Measurements from ENCODE around the gene EFL1.
"Not testable (repeated sequence)": the region's sequence is repeated elsewhere in the genome, so short reads cannot be mapped to it uniquely, and the experiment has no call there.

Gene EFL1

GRCh38 chr15:82275410-82275809 is 12.9 kb upstream of the EFL1 start:
- DNase-seq: no peak

- no peak for DNase-seq
Observed at GRCh38 chr15:82272154-82272553, 9.6 kb upstream of the EFL1 start.

GRCh38 chr15:82268454-82268853 is 5.9 kb upstream of the EFL1 start:
- DNase-seq: not testable (repeated sequence)

GRCh38 chr15:82267137-82267536 is 4.6 kb upstream of the EFL1 start:
- not testable (repeated sequence) for DNase-seq

GRCh38 chr15:82263350-82263749 is 816 bp upstream of the EFL1 start:
- DNase-seq: no peak

- not testable (repeated sequence) for DNase-seq
Observed at GRCh38 chr15:82261566-82262421, 740 bp downstream of the EFL1 start.

- DNase-seq: peak; percentile 25
Observed at GRCh38 chr15:82248261-82248660, 14.3 kb downstream of the EFL1 start.

- DNase-seq: not testable (repeated sequence)
Observed at GRCh38 chr15:82245956-82246355, 16.6 kb downstream of the EFL1 start.

GRCh38 chr15:82243644-82244043 is 18.9 kb downstream of the EFL1 start:
- not testable (repeated sequence) for DNase-seq

GRCh38 chr15:82241836-82242499 is 20.6 kb downstream of the EFL1 start:
- DNase-seq: not testable (repeated sequence)

- DNase-seq: no peak
Observed at GRCh38 chr15:82239685-82240391, 22.7 kb downstream of the EFL1 start.

GRCh38 chr15:82237944-82238534 is 24.5 kb downstream of the EFL1 start:
- not testable (repeated sequence) for DNase-seq

- no peak for DNase-seq
Observed at GRCh38 chr15:82231842-82232241, 30.7 kb downstream of the EFL1 start.

- DNase-seq: no peak
Observed at GRCh38 chr15:82231233-82231632, 31.3 kb downstream of the EFL1 start.

- no peak for DNase-seq
Observed at GRCh38 chr15:82228750-82229149, 33.8 kb downstream of the EFL1 start.

- peak; percentile 37 for DNase-seq
Observed at GRCh38 chr15:82221535-82221934, 41.0 kb downstream of the EFL1 start.

GRCh38 chr15:82216092-82216491 is 46.4 kb downstream of the EFL1 start:
- not testable (repeated sequence) for DNase-seq

- DNase-seq: not testable (repeated sequence)
Observed at GRCh38 chr15:82212201-82212600, 50.3 kb downstream of the EFL1 start.

GRCh38 chr15:82210066-82210597 is 52.4 kb downstream of the EFL1 start:
- not testable (repeated sequence) for DNase-seq

GRCh38 chr15:82204575-82204974 is 58.0 kb downstream of the EFL1 start:
- not testable (repeated sequence) for DNase-seq

GRCh38 chr15:82197733-82198594 is 64.6 kb downstream of the EFL1 start:
- DNase-seq: peak; percentile 84

GRCh38 chr15:82196353-82196752 is 66.2 kb downstream of the EFL1 start:
- no peak for DNase-seq

All from femur (tissue), 1 donor.